ENCODE data around the gene SMAD6. TPM values are rescaled to one million over a fixed set of nuclear protein-coding genes. Genes with fewer than 3 reads are reported as not detected.

SMAD6 gene
- total RNA-seq, 4 donors from 2014 or later, result 9.4 to 18.9 (median 14.3) TPM

DNA sequence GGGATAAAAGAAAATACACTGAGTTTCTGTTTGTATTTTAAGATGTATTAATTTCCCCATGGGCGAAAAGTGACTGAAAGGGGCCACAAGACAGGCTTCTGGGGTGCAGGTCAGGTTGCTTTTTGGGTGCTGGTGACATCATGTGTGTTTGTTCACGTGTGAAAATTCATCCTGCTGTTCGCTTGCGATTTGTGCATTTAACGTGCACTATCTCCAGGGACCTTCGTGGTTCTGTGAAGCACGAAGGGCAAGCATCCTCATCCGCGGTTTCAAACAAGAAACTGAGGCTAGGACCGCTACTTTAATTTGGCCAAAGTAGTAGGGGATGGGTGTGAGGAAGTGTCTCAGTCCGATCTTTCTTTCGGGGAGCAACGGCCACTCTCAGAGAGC, 1.6 kb upstream of the SMAD6 start:
- 17% methylated on average over 13 of the region's 13 CpGs for WGBS
- Histone ChIP-seq H3K4me1 (peaks cover 15 to 51% (median 37%) of the 10 kb centered on the region in 4 donors), H3K36me3 (no peaks in the 10 kb centered on the region), H3K27me3 (no peaks in the 10 kb centered on the region), H3K27ac (replicated peaks in 1 of 4) (peak overlapping the region; percentile 84 to 92 (median 88)), H3K9me3 (no peaks in the 10 kb centered on the region), H3K4me3 (peak overlapping the region; percentile 66 to 86 (median 74))
- no peak for DNase-seq (ENCODE audit: extremely low spot score)
- TF ChIP-seq, protein P1, sequence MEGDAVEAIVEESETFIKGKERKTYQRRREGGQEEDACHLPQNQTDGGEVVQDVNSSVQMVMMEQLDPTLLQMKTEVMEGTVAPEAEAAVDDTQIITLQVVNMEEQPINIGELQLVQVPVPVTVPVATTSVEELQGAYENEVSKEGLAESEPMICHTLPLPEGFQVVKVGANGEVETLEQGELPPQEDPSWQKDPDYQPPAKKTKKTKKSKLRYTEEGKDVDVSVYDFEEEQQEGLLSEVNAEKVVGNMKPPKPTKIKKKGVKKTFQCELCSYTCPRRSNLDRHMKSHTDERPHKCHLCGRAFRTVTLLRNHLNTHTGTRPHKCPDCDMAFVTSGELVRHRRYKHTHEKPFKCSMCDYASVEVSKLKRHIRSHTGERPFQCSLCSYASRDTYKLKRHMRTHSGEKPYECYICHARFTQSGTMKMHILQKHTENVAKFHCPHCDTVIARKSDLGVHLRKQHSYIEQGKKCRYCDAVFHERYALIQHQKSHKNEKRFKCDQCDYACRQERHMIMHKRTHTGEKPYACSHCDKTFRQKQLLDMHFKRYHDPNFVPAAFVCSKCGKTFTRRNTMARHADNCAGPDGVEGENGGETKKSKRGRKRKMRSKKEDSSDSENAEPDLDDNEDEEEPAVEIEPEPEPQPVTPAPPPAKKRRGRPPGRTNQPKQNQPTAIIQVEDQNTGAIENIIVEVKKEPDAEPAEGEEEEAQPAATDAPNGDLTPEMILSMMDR (IDR thresholded peaks at IDR 0.05), result no peak
- TF ChIP-seq POLR2A (IDR thresholded peaks at IDR 0.05; ENCODE audit: low read depth) (no peak), POLR2AphosphoS5 (IDR thresholded peaks at IDR 0.05) (no peak), EP300 (IDR thresholded peaks at IDR 0.05) (no peak)
- intact Hi-C loops (cut with DNase I), result loop anchor here (2.0 kb wide), 1 partner anchor 148 kb away; no protein-coding TSS in a partner anchor

DNA sequence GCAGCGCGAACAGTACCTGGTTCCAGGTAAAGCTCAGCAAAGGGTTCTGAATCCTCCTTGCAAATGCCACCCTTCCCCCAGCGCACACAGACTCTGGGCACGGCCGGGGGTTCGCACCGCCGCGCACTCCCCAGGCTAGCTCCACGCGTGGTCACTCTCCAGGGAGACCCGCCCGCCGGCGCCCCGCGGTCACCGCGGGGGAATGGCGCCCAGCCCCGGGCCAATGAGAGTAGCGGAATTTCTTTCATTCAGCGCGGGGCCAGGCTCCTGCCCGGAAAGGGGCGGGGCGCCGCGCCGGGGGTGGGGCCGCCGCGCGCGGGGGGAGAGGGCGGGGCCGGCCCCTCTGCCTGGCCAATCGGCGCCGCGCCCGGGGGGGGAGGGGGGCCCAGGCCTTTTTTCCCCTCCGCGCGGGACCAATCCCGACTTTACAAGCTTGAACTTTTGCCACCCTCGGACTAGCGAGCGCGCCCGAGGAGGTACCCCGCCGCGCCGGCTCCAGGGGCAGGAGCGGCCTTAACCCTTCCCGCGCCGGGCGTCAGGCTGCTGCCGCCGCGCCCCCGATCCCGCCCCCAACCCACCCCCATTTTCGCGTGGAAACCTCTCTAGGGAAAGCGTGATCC, 1.1 kb upstream of the SMAD6 start:
- peaks cover 0 to 3% (median 0%) of the 10 kb centered on the region in 4 donors for H3K36me3 ChIP-seq
- intact Hi-C loops (cut with DNase I), result loop anchor here (2.0 kb wide), 1 partner anchor 148 kb away; no protein-coding TSS in a partner anchor
- H3K27ac ChIP-seq (replicated peaks in 1 of 4), result peak overlapping the region; percentile 84 to 92 (median 88)
- WGBS, result under 1% methylated on average over 32 of the region's 68 CpGs
- H3K4me3 ChIP-seq, result peak overlapping the region; percentile 66 to 86 (median 74)
- no peaks in the 10 kb centered on the region for H3K27me3 ChIP-seq
- peak; percentile 98 for DNase-seq (ENCODE audit: extremely low spot score)
- H3K4me1 ChIP-seq, result peaks cover 20 to 56% (median 42%) of the 10 kb centered on the region in 4 donors
- TF ChIP-seq, protein P1 (IDR thresholded peaks at IDR 0.05), result peak in 1 of 3 experiments; percentile 6
- TF ChIP-seq POLR2AphosphoS5 (IDR thresholded peaks at IDR 0.05) (peak; percentile 64 to 71), EP300 (IDR thresholded peaks at IDR 0.05) (no peak), POLR2A (IDR thresholded peaks at IDR 0.05; ENCODE audit: low read depth) (no peak)
- H3K9me3 ChIP-seq, result no peaks in the 10 kb centered on the region

DNA sequence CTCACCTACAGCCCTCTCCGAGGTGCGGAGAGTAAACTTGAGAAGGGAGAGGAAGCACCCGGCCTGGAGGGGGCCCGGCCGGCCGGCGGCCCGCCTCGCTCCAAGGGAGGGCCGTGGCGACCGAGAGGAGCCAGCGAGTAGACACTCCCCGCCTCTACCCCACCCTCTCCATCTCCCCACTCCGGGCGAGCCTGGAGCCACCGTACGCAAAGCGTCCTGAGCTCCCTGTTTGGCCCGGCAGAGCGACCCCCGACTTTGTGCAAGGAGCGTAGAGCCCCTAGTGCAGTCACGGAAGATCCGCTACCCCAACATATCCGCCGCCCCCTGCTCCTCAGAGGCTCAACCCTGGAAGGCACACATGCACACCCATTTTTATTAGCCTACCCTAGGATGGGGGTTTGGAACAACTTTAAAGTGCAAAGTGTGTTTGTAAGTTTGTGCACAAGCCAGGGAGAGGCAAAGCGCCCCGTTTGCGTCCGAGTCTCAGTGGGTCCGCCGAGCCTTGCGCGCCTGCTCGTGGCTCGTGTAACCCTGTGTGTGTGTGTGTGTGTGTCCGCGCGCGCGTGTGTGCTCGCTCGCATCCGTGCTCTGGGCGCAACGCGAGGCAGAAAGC, 508 bp upstream of the SMAD6 start:
- Histone ChIP-seq H3K27ac (replicated peaks in 1 of 4) (peak overlapping the region; percentile 84 to 92 (median 88)), H3K27me3 (no peaks in the 10 kb centered on the region), H3K4me1 (peaks cover 24 to 63% (median 48%) of the 10 kb centered on the region in 4 donors), H3K9me3 (no peaks in the 10 kb centered on the region), H3K4me3 (peak overlapping the region; percentile 66 to 86 (median 74)), H3K36me3 (peaks cover 0 to 10% (median 0%) of the 10 kb centered on the region in 4 donors)
- intact Hi-C loops (cut with DNase I), result loop anchor here (2.0 kb wide), 1 partner anchor 147 kb away; no protein-coding TSS in a partner anchor
- 0% methylated on average over 24 of the region's 48 CpGs for WGBS
- no peak for TF ChIP-seq POLR2AphosphoS5 (IDR thresholded peaks at IDR 0.05)
- no peak for TF ChIP-seq EP300 (IDR thresholded peaks at IDR 0.05)
- TF ChIP-seq, protein P1 (IDR thresholded peaks at IDR 0.05), result no peak
- TF ChIP-seq POLR2A (IDR thresholded peaks at IDR 0.05; ENCODE audit: low read depth), result no peak
- DNase-seq (ENCODE audit: extremely low spot score), result no peak

DNA sequence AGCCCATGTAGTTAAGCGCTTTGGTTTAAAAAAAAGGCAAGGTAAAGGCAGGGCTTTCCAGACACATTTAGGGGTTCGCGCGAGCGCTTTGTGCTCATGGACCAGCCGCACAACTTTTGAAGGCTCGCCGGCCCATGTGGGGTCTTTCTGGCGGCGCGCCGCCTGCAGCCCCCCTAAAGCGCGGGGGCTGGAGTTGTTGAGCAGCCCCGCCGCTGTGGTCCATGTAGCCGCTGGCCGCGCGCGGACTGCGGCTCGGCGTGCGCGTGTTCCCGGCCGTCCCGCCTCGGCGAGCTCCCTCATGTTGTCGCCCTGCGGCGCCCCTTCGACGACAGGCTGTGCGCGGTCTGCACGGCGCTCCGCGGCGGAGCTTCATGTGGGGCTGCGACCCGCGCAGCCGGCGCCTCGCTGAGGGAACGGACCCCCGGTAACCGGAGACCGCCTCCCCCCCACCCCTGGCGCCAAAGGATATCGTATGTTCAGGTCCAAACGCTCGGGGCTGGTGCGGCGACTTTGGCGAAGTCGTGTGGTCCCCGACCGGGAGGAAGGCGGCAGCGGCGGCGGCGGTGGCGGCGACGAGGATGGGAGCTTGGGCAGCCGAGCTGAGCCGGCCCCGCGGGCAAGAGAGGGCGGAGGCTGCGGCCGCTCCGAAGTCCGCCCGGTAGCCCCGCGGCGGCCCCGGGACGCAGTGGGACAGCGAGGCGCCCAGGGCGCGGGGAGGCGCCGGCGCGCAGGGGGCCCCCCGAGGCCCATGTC, 927 bp downstream of the SMAD6 start:
- WGBS, result under 1% methylated on average over 22 of the region's 95 CpGs
- Histone ChIP-seq H3K27ac (replicated peaks in 1 of 4) (peak overlapping the region; percentile 84 to 92 (median 88)), H3K4me3 (peak overlapping the region; percentile 66 to 86 (median 74)), H3K27me3 (no peaks in the 10 kb centered on the region), H3K4me1 (peaks cover 38 to 75% (median 61%) of the 10 kb centered on the region in 4 donors), H3K36me3 (peaks cover 0 to 10% (median 0%) of the 10 kb centered on the region in 4 donors), H3K9me3 (no peaks in the 10 kb centered on the region)
- intact Hi-C loops (cut with DNase I), result no loop called here
- DNase-seq (ENCODE audit: extremely low spot score), result no peak
- TF ChIP-seq POLR2AphosphoS5 (IDR thresholded peaks at IDR 0.05), result peak in 1 of 2 donors; percentile 4
- TF ChIP-seq, protein P1 (IDR thresholded peaks at IDR 0.05), result no peak
